Sigmoid colon (tissue), 7 donors: Measurements from ENCODE around the gene GSS. TPM values are rescaled to one million over a fixed set of nuclear protein-coding genes. Genes with fewer than 3 reads are reported as not detected.

Experiments
- DNase-seq: peaks from one replicate; pipeline ENCODE4 v3.0.0-alpha.2; 2019
- H3K27ac ChIP-seq, 4 donors: fragments of 200-600 bp; sonication (generic); one replicate each; pipeline ENCODE4 v1.5.1; 2016 to 2019; ENCODE audit warnings: mild to moderate bottlenecking in 1 of 4
- H3K27me3 ChIP-seq, 3 donors: fragments of 200-600 bp; sonication (generic); one replicate each; pipeline ENCODE4 v1.5.1; 2019; ENCODE audit warnings: mild to moderate bottlenecking in 1 of 3
- H3K36me3 ChIP-seq, 4 donors: fragments of 200-600 bp; sonication (generic); one replicate each; pipeline ENCODE4 v1.5.1; 2016 to 2019
- H3K4me1 ChIP-seq, 4 donors: fragments of 200-600 bp; sonication (generic); one replicate each; pipeline ENCODE4 v1.5.1; 2017 to 2019
- H3K4me3 ChIP-seq, 4 donors: fragments of 200-600 bp; sonication (generic); one replicate each; pipeline ENCODE4 v1.5.1; 2017 to 2019; ENCODE audit warnings: mild to moderate bottlenecking in 2 of 4, moderate library complexity in 1 of 4
- H3K9me3 ChIP-seq, 4 donors: fragments of 200-600 bp in 3 of 4; sonication (generic) in 3 of 4; one replicate each; pipeline versions ENCODE4 v1.5.1 to v1.6.1; 2013 to 2019
- CTCF ChIP-seq, 4 experiments: fragments of 450-650 bp in 3 of 4; fragments of 200-600 bp in 1 of 4; IDR thresholded peaks; one replicate each; pipeline ENCODE4 v1.5.1; 2016 to 2019; ENCODE audit warnings: antibody characterized with exemption in 4 of 4, mild to moderate bottlenecking in 3 of 4, moderate library complexity in 2 of 4
- EP300 ChIP-seq, 4 donors: sonication (generic); formaldehyde crosslinking; IDR thresholded peaks; one replicate each; pipeline ENCODE4 v1.6.1; 2017; ENCODE audit warnings: antibody characterized with exemption in 4 of 4
- POLR2A ChIP-seq, 2 donors: fragments of 450-650 bp; IDR thresholded peaks; one replicate each; pipeline ENCODE4 v1.6.1; 2016; ENCODE audit warnings: antibody characterized with exemption in 2 of 2, mild to moderate bottlenecking in 2 of 2, moderate library complexity in 2 of 2
- POLR2AphosphoS5 ChIP-seq, 4 donors: sonication (generic); formaldehyde crosslinking; IDR thresholded peaks; one replicate each; pipeline ENCODE4 v1.6.1; 2017; ENCODE audit warnings: antibody characterized with exemption in 4 of 4
- WGBS, 2 donors: extraction: QIAGEN DNeasy Blood & Tissue Kit; methylation state at CpG; one replicate each; pipeline ENCODE4 v1.1.7; 2013; 5-methylcytosine and 5-hydroxymethylcytosine counted together
- intact Hi-C: fragments of 100-400 bp; cut with DNase I; formaldehyde crosslinking; loops from one replicate; pipeline ENCODE4 v1.15.1; 2023
- polyA plus RNA-seq, 3 donors: library from polyadenylated mRNA; stranded (reverse); fragments of 200-250 nt; gene quantifications; one replicate each; pipeline ENCODE4 v1.2.3, GENCODE V29; 2013
- total RNA-seq, 4 donors: library from RNA; depleted of rRNA; stranded (reverse); fragments of >200 nt; gene quantifications; one replicate each; pipeline ENCODE4 v1.1.0, GENCODE V29; 2016
- donor health status: healthy with polysubstance abuse.
- donor health status: Bipolar disorder and iron deficiency.
- donor health status: healthy.

The GSS gene
- total and polyA plus RNA-seq, 7 donors, result 22.9 to 80.7 (median 30.5) TPM

GRCh38 chr20:34999782-35000181 lies 44.2 kb upstream of the GSS start:
- Histone ChIP-seq H3K4me1 (peaks cover 0 to 13% (median 11%) of the 10 kb centered on the region in 4 donors), H3K9me3 (no peaks in the 10 kb centered on the region), H3K27ac (no peak overlapping the region), H3K36me3 (peaks cover 40 to 88% (median 71%) of the 10 kb centered on the region in 4 donors), H3K4me3 (no peak overlapping the region), H3K27me3 (no peaks in the 10 kb centered on the region)
- intact Hi-C loops, result no loop called here
- no peak for DNase-seq
- TF ChIP-seq POLR2AphosphoS5 (IDR thresholded peaks at IDR 0.05), result no peak
- no peak for TF ChIP-seq POLR2A (IDR thresholded peaks at IDR 0.05)
- TF ChIP-seq CTCF (IDR thresholded peaks at IDR 0.05), result no peak
- TF ChIP-seq EP300 (IDR thresholded peaks at IDR 0.05), result no peak
- 79 to 90% methylated on average over 10 of the region's 10 CpGs for WGBS, 2 donors

- no peak for TF ChIP-seq CTCF (IDR thresholded peaks at IDR 0.05)
- TF ChIP-seq POLR2A (IDR thresholded peaks at IDR 0.05), result no peak
- H3K4me3 ChIP-seq, result no peak overlapping the region
- H3K4me1 ChIP-seq, result peaks cover 0 to 13% (median 11%) of the 10 kb centered on the region in 4 donors
- no peak overlapping the region for H3K27ac ChIP-seq
- intact Hi-C loops, result no loop called here
- 94% methylated on average over 25 of the region's 25 CpGs for WGBS, 2 donors
- H3K36me3 ChIP-seq, result peaks cover 33 to 88% (median 65%) of the 10 kb centered on the region in 4 donors
- no peaks in the 10 kb centered on the region for H3K27me3 ChIP-seq
- DNase-seq, result no peak
- no peaks in the 10 kb centered on the region for H3K9me3 ChIP-seq
These were observed 43.4 kb upstream of the GSS start for GRCh38 chr20:34999021-34999451.

- Histone ChIP-seq H3K36me3 (peaks cover 29 to 88% (median 59%) of the 10 kb centered on the region in 4 donors), H3K27me3 (no peaks in the 10 kb centered on the region), H3K4me3 (no peak overlapping the region), H3K9me3 (no peaks in the 10 kb centered on the region), H3K4me1 (peaks cover 0 to 13% (median 11%) of the 10 kb centered on the region in 4 donors), H3K27ac (no peak overlapping the region)
- intact Hi-C loops, result no loop called here
- TF ChIP-seq CTCF (IDR thresholded peaks at IDR 0.05) (no peak), POLR2AphosphoS5 (IDR thresholded peaks at IDR 0.05) (no peak), POLR2A (IDR thresholded peaks at IDR 0.05) (no peak), EP300 (IDR thresholded peaks at IDR 0.05) (no peak)
- WGBS, 2 donors, result 93 to 94% methylated on average over 28 of the region's 28 CpGs
- DNase-seq, result no peak
These were observed 42.8 kb upstream of the GSS start for GRCh38 chr20:34998331-34998950.

GRCh38 chr20:34997774-34998173 lies 42.2 kb upstream of the GSS start:
- Histone ChIP-seq H3K36me3 (peaks cover 22 to 86% (median 52%) of the 10 kb centered on the region in 4 donors), H3K4me3 (no peak overlapping the region), H3K27ac (no peak overlapping the region), H3K27me3 (no peaks in the 10 kb centered on the region), H3K9me3 (no peaks in the 10 kb centered on the region), H3K4me1 (peaks cover 0 to 13% (median 11%) of the 10 kb centered on the region in 4 donors)
- 64 to 85% methylated on average over 2 of the region's 2 CpGs for WGBS, 2 donors
- intact Hi-C loops, result no loop called here
- DNase-seq, result no peak
- TF ChIP-seq EP300 (IDR thresholded peaks at IDR 0.05) (no peak), CTCF (IDR thresholded peaks at IDR 0.05) (no peak), POLR2A (IDR thresholded peaks at IDR 0.05) (no peak), POLR2AphosphoS5 (IDR thresholded peaks at IDR 0.05) (no peak)
